PC-3 (cell line): Measurements from ENCODE around the gene HIVEP3. TPM values are rescaled to one million over a fixed set of nuclear protein-coding genes. Genes with fewer than 3 reads are reported as not detected.

ENCODE experiments used
- ATAC-seq: fragments of 200-7000 bp; cut with Tn5 transposase; 2 replicates; pipeline ENCODE4 v1.9.1; 2020; ENCODE audit warnings: mild to moderate bottlenecking, moderate library complexity
- BruUV-seq: library from RNA; stranded (reverse); fragments of 400-500 nt; replicated peaks from 2 replicates; lab custom pipeline; 2021; lab: Mats Ljungman, UMichigan
- CTCF ChIA-PET: fragments of 300-600 bp; sonication (Branson Sonifier 250); formaldehyde crosslinking; loops from one replicate; lab custom pipeline; 2022; ENCODE audit warnings: antibody characterized with exemption; lab: Charles Lee
- POLR2A ChIA-PET: fragments of 300-600 bp; sonication (Branson Sonifier 250); formaldehyde crosslinking; loops from one replicate; lab custom pipeline; 2022; ENCODE audit warnings: antibody characterized with exemption; ENCODE audit not compliant: unreplicated experiment; lab: Charles Lee
- DNase-seq: peaks from one replicate; pipeline ENCODE4 v3.0.0-alpha.2; 2015
- H2AFZ ChIP-seq: fragments of 300-600 bp; sonication (generic); 2 replicates; pipeline ENCODE4 v1.6.0; 2016; ENCODE audit warnings: antibody characterized with exemption, low read length
- H3F3A ChIP-seq: fragments of 300-600 bp; sonication (generic); one replicate; pipeline ENCODE4 v1.6.0; 2017; ENCODE audit warnings: antibody characterized with exemption, low read length, control low read depth, mild to moderate bottlenecking; ENCODE audit not compliant: unreplicated experiment
- H3K27ac ChIP-seq: fragments of 300-600 bp; sonication (generic); 2 replicates; pipeline ENCODE4 v1.5.1; 2016; ENCODE audit warnings: mild to moderate bottlenecking, low read length
- H3K27me3 ChIP-seq: fragments of 300-600 bp; sonication (generic); 2 replicates; pipeline ENCODE4 v1.6.1; 2016; ENCODE audit warnings: low read length, mixed read lengths
- H3K36me3 ChIP-seq: fragments of 300-600 bp; sonication (generic); 2 replicates; pipeline ENCODE4 v1.6.1; 2016; ENCODE audit warnings: low read depth, mixed run types, low read length, mixed read lengths
- H3K4me1 ChIP-seq: fragments of 300-600 bp; sonication (generic); 2 replicates; pipeline ENCODE4 v1.5.1; 2016; ENCODE audit warnings: low read length; ENCODE audit not compliant: insufficient read depth
- H3K4me2 ChIP-seq: fragments of 300-600 bp; sonication (generic); 2 replicates; pipeline ENCODE4 v1.6.0; 2016; ENCODE audit warnings: low read length
- H3K4me3 ChIP-seq: fragments of 300-600 bp; sonication (generic); 2 replicates; pipeline ENCODE4 v1.5.1; 2016; ENCODE audit warnings: mild to moderate bottlenecking, low read length, mixed read lengths
- H3K79me2 ChIP-seq: fragments of 300-600 bp; sonication (generic); 2 replicates; pipeline ENCODE4 v1.6.1; 2017; ENCODE audit warnings: low read length, mixed read lengths
- H3K9ac ChIP-seq: fragments of 300-600 bp; sonication (generic); 2 replicates; pipeline ENCODE4 v1.6.0; 2016; ENCODE audit warnings: mild to moderate bottlenecking, low read length
- H3K9me2 ChIP-seq: fragments of 300-600 bp; sonication (generic); replicated peaks from 2 replicates; pipeline ENCODE4 v1.6.1; 2016; ENCODE audit warnings: mixed run types, low read length, mixed read lengths
- H3K9me3 ChIP-seq: fragments of 300-600 bp; sonication (generic); 2 replicates; pipeline ENCODE4 v1.6.1; 2016; ENCODE audit warnings: low read length, mixed read lengths
- H4K20me1 ChIP-seq: fragments of 300-600 bp; sonication (generic); 2 replicates; pipeline ENCODE4 v1.6.1; 2016; ENCODE audit warnings: low read length, mixed read lengths
- CTCF ChIP-seq: fragments of 300-600 bp; sonication (generic); conservative IDR thresholded peaks from 2 replicates; pipeline ENCODE4 v1.5.1; 2017; ENCODE audit warnings: antibody characterized with exemption, low read depth, mild to moderate bottlenecking, low read length
- EZH2 ChIP-seq: fragments of 300-600 bp; sonication (generic); IDR thresholded peaks from one replicate; pipeline ENCODE4 v1.6.1; 2017; ENCODE audit warnings: antibody characterized with exemption, mild to moderate bottlenecking, low read length; ENCODE audit not compliant: unreplicated experiment
- EZH2phosphoT487 ChIP-seq: fragments of 300-600 bp; sonication (generic); IDR thresholded peaks from 2 replicates; pipeline ENCODE4 v1.6.1; 2018; ENCODE audit warnings: mild to moderate bottlenecking, antibody characterized with exemption, low read length, borderline replicate concordance
- intact Hi-C: fragments of 100-400 bp; cut with micrococcal nuclease; formaldehyde crosslinking; loops from 2 replicates; pipeline ENCODE4 v1.9.0; 2023
- total RNA-seq: library from RNA; depleted of rRNA; stranded (reverse); fragments of >200 nt; gene quantifications from 2 replicates; pipeline ENCODE4 v1.2.3, GENCODE V29; 2014

Gene HIVEP3
- total RNA-seq, 1 experiment from 2014 or later = 9.8 TPM

GRCh38 chr1:41768583-41768982 lies 150.1 kb downstream of the HIVEP3 start:
- no peak for ATAC-seq
- no TSS peak for BruUV-seq
- intact Hi-C loops = no loop called here

GRCh38 chr1:41767534-41768525 lies 150.9 kb downstream of the HIVEP3 start:
- BruUV-seq = no TSS peak
- Histone ChIP-seq H3K9me3 (no peaks in the 10 kb centered on the region), H2AFZ (no peak overlapping the region), H3K4me1 (peaks cover 43% of the 10 kb centered on the region), H3K27me3 (no peaks in the 10 kb centered on the region), H3K27ac (no peak overlapping the region), H3K79me2 (no peaks in the 10 kb centered on the region), H4K20me1 (no peaks in the 10 kb centered on the region), H3K9ac (no peak overlapping the region), H3K36me3 (no peaks in the 10 kb centered on the region), H3F3A (no peaks in the 10 kb centered on the region), H3K4me3 (no peak overlapping the region), H3K4me2 (no peak overlapping the region), H3K9me2 (no peaks in the 10 kb centered on the region)
- TF ChIP-seq EZH2phosphoT487 (no peak), EZH2 (no peak), CTCF (no peak)
- ATAC-seq (peak; percentile 32), DNase-seq (peak; percentile 34)
- CTCF ChIA-PET = no interaction called here
- POLR2A ChIA-PET = interaction anchor here (0.6 kb wide), 1 partner anchor 127 kb away, joined by 19 read pairs; no protein-coding TSS in a partner anchor
- intact Hi-C loops = no loop called here

More at GRCh38 chr1:41768583-41768982, 150.1 kb downstream of the HIVEP3 start:
- POLR2A ChIA-PET = interaction anchor here (0.6 kb wide), 1 partner anchor 127 kb away, joined by 19 read pairs; no protein-coding TSS in a partner anchor
- Histone ChIP-seq H3K9me2 (no peaks in the 10 kb centered on the region), H3F3A (no peaks in the 10 kb centered on the region), H2AFZ (no peak overlapping the region), H3K36me3 (no peaks in the 10 kb centered on the region), H3K27ac (no peak overlapping the region), H3K9me3 (no peaks in the 10 kb centered on the region), H3K4me1 (peaks cover 50% of the 10 kb centered on the region), H4K20me1 (no peaks in the 10 kb centered on the region), H3K9ac (no peak overlapping the region), H3K79me2 (no peaks in the 10 kb centered on the region), H3K27me3 (no peaks in the 10 kb centered on the region), H3K4me3 (no peak overlapping the region), H3K4me2 (no peak overlapping the region)
- no peak for TF ChIP-seq CTCF
- TF ChIP-seq EZH2phosphoT487 = no peak
- no peak for TF ChIP-seq EZH2
- CTCF ChIA-PET = no interaction called here
- DNase-seq = no peak
